HG03159 (cell line): ENCODE data around the gene GFOD1.

Experiments used
- ATAC-seq: cut with Tn5 transposase; IDR thresholded peaks from one replicate; pipeline ENCODE4 v1.9.1; 2021; ENCODE audit warnings: mild to moderate bottlenecking, moderate library complexity; ENCODE audit not compliant: unreplicated experiment

The GFOD1 gene

DNA sequence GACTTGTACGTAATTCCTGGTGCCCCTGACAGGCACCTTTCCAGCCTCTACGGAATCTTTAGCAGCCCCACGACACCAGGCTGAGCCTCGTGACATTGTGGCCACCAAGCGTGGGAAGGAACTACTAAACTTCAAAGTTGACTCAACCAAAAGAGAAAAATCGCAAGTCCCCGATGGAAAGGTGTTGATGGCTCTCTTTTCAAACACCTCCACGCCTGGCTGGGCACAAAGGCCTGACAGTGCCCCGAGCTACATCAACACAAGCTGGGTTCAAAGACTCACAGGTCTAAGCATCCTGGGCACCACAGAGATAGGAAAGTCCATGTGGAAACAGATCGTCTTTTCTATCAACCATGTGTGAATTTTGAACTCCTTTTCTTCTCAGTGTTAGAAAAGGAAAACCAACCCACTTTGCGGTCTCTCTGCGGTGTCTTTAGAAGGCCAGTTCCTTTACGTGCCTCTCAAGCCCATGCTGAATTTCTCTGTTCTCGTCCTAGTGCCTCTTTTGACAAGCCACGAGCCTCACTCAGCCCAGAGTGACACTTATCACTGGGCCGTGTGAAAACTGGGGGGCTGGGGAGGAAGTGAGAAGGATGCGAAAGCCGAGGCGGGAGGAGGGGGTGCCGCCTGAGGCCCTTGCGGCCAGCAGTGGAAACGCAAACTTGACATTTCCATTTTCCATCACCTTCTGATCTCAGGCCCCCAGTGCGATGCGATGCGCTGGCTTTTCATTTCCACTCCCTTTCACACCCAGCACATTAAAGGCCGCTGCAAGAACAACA is 59.4 kb downstream of the GFOD1 start:
- ATAC-seq: peak; percentile 67

DNA sequence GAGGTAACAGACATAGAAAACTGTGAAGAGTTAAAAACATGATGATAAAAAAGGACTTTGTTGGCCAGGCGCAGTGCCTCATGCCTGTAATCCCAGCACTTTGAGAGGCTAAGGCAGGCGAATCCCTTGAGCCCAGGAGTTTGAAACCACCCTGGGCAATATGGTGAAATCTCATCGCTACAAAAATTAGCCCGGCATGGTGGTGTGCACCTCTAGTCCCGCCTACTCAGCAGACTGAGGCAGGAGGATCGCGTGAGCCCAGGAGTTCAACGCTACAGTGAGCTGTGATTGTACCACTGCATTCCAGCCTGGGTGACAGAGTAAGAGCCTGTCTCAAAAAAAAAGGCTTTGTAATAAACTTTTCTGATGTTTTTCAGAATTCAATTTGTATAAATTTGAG is 60.1 kb downstream of the GFOD1 start:
- no peak for ATAC-seq

DNA sequence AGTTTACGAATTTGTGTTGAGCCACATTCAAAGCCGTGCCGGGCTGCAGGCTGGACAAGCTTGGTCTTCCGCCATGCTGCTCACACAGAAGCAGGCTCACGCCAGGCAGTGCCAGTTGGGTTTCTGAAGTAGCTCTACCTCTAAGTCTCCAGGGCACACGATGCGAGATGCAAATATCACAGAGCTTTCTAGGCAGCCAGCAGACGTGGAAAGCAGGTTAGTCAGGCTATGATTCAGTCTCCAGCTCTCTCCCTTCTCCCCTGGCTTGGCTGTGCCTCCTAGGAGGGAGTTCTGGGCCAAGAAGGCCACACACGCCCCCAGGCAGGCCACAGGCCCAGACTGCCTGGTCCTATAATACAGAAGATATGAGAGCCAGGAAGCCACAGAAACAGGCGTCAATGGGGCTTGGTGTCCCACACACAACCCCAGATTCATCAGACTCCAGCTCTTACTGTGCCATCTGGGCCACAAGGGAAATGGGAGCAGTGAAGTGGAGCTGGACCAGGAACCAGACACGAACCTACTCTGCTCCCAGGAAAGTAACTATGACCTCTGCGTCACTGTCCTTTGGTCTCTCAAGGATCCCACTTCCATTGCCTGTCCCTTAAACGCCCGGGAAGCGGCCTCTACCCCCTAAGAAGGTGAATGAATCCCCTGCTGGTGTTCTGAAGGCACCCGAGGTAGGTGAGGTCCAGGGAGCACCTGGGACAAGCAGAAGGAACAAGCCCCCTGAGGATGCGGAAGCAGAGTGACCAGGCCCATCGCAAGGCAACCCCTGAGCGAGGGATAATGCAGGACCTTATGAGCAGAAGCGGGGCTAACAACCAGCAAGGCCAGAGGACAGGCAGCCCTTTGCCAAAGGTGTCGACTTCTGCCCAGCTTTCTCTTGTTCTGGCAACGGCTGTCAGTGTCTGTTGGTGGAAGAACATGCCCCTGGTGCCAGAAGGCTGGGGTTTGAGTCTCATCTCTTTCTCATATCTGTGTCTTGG is 61.2 kb downstream of the GFOD1 start:
- ATAC-seq: no peak

DNA sequence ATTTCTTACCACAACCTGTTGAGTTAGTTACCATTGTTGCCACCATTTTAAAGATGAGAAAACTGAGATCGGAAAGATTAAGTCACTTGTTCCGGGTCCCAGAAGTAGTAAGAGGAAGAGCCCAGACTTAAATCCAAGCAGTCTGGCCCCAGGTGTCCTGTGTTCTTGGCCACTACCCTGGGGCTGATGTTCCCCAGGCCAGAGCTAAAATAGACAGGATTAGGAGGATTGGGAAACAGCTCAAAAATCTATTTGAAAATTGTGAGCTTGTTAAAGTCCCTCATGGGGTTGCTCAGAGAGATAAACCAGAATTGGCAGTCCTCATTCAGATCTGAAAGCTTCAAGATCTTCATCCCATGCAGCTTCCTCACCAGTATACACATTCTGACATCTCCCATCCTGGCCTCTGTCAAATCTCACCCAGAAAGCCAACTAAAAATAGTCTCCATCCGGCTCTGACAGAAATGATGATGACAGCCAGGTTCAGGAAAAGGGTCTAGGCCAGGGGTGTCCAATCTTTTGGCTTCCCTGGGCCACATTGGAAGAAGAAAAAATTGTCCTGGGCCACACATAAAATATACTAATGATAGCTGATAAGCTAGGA is 62.0 kb downstream of the GFOD1 start:
- no peak for ATAC-seq

DNA sequence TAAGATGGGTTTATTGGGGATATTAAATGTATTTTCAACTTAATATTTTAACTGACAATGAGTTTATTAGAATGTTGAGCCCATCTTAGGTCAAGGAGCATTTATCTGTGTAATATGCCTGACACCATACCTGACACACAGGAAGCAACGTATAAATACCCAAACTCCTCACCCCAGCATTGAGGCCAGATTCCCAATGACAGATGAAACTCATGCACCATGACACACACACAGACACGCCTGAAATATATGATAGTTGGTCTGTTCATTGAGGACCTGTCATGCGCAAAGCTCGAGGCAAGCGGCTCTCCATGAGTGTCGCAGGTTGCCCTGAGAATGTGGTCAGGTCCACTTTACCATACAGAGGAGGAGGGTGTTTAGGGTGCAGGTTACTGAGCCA is 64.1 kb downstream of the GFOD1 start:
- no peak for ATAC-seq

DNA sequence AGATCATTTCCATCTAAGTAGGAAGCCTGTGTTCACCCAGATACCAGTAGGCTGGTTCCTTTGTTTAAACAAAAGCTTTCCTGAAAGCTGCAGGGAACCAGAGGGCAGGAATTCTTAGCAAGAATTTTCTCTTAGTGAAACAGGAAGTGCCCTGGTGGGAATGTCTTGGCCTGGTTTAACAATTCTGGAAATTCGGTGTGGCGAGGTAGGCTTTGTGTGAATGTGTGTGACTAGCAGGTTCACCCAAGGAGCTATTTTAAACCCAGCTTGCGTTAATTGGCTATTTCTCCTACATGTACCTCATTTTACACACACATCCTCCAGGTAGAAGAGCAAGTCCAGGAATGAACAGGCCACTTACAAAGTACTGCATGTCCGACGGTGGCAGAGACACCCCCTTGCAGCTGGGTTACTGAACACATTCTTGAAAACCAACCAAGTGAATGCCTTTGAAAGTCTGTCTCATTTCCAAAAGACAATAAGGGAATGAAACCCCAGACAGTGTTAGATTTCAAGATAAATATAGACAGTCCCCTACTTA is 64.6 kb downstream of the GFOD1 start:
- no peak for ATAC-seq

DNA sequence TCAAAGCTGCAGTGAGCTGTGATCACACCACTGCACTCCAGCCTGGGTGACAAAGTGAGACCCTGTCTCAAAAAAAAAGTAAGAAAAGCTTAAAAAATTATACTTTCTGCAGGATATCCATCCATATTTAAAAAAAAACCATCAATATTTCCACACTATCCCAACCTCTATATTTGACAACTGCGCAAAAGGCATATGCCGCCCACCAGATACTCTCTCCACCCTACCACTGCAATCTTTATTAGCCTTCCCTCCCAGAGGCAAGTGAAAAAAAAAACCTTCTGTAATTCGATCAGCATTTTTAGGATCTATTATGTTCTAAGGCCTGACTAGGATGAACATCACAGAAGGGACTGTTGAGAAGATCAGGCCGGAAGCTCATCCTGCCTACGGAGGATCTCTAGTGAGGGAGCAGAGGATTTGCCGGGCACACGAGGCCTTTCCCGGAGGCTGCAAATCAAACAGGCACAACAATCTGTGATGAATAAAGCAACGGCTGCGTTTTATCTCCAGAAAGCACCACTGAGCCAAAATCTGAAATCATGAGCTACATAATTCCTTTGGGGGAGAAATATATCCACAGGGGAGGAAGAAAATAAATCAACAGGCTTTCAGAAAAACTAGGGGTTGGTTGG is 65.9 kb downstream of the GFOD1 start:
- no peak for ATAC-seq

DNA sequence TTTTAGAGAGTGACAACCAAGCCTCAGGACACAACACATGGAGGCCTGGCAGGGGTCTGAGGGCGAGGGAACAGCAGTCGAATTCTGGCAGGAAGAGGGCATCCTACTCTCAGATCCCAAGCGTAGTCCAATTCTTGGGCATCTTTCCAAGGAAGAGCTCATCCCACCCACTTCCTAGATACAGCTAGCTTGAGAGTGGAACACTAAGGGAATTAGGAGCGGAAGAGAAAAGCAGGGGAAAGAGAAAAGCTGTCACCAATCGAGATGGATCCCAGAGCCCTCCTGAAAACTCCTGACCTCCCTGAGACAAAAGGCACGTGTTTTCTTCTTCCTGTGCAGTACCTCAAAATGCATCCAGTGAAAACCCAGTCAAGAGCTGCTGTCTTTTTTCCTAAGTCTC is 67.1 kb downstream of the GFOD1 start:
- no peak for ATAC-seq

DNA sequence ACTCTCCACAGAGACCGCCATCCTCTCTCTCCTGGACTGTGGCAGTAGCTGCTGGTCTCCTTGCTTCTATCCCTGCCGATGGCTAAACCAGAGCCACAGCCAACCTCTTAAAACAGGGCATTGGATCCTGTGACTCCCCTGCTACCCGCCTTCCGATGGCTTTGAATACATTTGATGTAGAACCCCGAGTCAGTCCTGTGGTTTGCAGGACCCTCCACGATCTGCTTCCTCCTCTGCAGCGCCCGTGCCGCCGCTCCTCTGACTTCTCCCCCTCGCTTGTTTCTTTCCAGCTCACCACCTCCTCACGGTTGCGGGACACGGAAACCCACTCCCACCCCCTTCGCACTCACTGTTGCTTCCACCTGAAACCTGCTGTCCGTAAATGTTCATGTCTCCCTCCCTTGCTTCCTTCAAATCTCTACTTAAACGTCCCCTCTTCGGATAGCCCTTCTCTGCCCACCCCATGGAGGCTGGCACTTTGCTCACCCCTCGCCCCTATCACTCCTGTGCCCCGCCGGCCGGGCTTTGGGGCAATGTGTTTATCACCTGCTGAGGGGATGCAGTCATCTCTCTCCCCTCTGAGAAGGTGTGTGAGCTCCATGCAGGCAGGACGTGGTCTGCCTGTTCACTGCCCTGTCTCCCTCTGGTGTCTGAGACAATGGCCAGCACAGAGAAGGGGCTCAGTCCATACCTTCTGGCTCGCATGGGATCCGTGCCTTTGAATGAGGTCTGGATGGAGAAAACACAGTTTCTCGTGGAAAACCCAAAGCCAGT is 67.8 kb downstream of the GFOD1 start:
- ATAC-seq: no peak

DNA sequence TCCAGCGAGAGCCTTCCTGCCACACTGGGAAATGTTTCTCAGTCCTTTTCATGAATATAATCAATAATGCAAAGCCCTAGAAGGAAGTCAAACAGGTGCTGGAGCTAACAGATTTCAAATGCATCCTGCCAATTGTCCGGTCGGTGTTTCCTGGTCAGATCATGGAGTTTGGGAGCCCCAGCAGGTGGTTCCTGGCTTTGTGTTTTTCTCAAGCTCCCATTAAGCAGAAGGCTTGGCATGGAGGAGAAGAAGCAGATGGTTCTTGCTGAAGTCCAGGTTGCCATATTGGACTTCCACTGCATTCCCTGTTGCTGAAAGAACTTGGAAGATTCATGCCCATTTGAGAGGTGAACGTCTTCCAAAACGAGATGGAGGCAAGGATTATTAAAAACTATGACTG is 68.6 kb downstream of the GFOD1 start:
- no peak for ATAC-seq

DNA sequence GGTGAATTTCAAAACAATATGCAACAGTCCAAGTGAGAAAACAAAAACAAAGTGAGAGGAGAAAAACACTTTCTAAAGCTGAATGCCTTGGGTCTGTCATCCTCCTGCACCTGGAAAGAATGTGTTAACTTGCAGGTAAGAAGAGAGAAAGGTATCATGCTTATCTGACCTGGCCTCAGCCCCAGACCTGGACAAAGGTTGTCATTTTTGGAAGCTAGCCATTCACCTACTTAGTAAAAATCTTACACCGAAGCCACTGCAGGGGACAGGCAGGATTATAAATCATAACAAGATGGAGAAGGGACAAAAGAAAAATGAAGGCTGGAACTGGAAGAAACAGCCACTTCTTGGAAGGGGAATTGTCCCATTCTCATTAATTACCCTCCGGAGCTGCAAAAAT is 69.4 kb downstream of the GFOD1 start:
- no peak for ATAC-seq

DNA sequence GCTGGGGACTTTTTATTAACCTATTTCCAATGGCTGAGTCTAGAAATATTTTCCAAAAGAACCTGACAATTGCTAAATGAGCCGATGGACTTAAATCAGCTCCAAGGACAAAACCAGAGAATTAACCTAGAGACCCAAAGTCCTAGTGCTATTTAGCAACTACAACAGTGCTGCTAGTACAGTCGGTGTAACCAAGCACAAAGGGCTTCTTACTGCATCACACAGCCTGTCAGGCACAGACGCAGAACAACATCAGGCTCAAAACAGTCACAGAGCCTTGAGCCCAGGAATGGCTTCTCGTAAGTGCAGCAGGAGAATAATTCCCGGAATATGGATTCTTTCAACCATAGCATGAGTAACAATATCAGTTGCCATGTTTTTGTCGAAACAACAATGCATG is 70.0 kb downstream of the GFOD1 start:
- no peak for ATAC-seq

DNA sequence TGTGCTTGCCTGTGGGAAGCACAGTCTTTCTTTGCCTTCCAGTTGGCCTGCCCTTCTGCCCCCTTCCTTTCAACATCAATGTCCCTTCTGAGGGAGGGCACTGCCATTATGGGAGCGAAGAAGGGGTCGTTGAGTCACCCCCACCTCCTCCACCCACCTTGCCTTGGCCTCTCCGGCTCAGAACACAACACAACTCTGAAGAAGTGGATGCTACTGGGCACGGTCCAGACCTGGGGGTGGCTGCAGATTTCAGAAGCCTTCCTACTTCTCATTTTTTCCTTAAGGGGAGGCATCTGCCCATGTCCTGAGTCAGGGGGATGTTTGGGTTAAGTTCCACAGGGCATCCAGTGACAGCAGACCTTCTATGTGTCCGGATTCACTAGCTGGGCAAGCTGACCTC is 72.1 kb downstream of the GFOD1 start:
- no peak for ATAC-seq

DNA sequence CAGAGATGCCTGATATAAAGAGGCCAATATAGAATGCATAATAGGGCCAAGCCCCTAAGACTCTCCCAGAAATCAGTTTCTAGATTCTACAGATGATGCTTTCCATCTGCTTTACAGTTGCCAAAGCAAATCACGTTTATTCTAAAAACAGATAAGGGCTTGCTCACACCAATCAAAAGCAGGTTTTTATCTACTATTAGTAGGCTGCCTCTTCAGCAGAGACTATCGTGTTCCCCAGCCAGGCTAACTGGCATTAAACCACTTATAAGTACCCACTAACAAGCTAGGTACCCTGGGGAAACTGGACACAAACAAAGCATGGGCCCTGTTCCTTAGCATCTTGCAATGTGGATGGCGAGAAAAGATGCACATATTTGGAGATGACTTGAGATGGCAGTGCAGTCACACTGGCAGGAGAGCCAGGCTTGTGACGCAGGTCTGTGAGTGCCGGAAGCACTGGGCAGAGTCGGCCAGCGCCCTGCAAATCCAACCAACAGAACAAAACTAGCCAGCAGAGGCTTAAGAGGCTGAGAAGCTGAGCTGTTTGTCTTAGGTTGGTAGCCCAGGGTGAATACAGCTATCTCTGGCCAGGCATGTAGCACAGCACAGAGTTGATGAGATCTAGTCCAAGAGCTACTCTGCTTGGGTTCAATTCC is 73.4 kb downstream of the GFOD1 start:
- ATAC-seq: no peak

DNA sequence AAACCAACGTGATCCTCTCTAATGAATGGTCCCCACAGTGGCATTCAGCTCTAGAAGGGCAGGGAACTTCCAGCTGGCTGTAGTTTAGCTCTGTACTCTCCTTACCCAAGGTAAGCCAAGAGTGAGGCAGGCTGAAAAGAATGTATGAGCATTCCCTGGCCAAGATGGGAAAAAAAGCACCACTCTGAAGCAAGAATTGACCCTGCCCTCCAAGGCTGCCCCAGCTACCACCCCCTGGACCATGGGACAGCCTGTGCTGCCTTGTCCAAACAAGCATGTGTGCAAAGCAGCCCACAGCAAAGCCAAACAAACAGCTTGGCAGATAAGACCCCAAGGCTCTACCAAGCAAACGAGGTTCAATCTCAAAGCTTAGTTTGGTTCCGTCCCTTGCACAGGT is 73.9 kb downstream of the GFOD1 start:
- no peak for ATAC-seq

DNA sequence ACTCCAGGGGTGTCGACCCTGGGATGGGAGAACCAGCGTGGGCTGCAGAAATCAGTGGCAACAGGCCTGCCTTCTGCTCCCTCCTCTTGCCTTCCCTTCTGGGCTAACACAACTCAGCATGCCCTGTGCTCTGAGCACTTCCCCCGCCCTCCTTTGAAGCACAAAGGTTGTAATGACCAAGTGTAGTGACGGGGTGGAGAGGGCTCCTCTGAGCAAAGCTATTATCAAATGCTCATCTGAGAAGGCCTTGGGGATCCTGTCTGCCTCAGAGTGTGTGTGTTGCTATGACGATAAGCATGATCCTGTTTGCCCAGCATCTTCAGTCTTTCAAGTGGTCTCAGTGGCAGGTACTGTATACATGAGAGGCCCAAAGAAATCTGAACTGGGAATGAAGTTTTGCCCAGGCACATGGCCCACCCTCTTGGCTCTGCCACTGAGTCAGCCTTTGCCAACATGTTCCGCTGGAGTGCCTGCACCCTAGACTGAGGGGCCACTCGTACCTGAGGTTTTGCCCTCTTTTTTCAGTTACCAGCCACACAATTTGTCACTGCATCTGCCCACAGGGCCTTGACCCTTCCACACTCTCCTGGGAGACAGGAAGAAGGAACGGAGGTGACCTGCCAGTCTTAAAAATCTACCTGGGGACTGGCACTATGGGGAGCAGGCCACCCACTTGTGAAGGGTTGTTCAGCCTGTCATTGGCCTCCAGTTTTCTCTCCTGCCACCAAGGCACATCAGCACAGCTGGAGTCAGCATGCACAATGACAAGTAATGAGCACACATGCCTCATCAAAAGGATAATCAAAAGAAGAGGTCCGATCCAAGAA is 74.5 kb downstream of the GFOD1 start:
- no peak for ATAC-seq

DNA sequence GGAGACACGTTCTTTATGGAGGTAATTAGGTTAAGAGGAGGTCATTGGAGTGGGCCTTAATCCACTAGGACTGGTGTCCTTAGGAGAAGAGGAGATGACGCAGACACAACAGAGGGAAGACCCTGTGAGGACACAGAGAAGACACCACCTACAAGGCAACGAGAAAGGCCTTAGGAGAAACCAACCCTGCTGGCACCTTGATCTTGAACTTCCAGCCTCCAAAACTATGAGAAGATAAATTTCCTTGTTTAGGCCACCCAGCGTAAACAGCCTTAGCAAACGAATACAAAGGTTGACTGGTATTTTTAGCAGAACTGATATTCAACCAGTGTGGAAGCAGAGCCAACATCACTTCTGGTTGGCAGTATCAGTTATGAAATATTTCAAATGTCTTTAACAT is 75.2 kb downstream of the GFOD1 start:
- ATAC-seq: no peak

DNA sequence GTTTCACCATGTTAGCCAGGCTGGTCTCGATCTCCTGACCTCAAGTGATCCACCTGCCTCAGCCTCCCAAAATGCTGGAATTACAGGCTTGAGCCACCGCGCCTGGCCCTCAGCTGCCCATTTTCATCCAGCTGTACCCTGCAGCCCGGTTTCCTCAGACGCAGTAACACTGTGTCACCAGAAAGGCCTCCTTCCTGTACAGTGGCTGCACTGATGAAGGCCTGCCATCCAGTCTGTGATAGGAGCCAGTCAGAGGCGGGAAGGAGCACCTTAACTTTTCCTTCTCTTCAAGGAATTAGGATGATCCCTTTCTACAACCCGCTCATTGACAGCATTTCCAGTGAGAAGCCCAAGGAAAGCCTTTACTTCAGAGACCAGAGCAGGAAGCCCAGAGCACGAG is 75.9 kb downstream of the GFOD1 start:
- no peak for ATAC-seq

DNA sequence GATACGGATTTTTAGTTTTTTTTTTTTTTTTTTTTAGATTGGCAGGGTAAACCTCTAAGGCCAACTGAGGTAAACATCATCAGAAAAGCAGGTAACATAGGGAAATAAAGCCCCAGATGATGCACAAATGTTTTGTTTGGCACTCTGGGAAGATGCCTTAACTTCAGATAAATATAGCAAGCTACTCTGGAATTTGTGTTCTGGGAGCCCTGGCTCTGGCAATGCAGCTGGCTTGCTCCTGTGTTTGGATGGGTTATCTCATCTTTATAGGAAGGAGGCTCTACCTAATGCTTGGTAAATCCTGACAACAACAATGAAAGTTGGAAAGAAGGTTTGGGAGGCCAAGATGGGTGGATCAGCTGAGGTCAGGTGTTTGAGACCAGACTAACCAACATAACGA is 77.4 kb downstream of the GFOD1 start:
- no peak for ATAC-seq
